Panc1 (cell line): ENCODE measurements around the gene AKAP6. TPM values are rescaled to one million over a fixed set of nuclear protein-coding genes. Genes with fewer than 3 reads are reported as not detected.

Experiments
- ATAC-seq: fragments of 200-7000 bp; cut with Tn5 transposase; 2 replicates; pipeline ENCODE4 v1.9.1; 2020; ENCODE audit warnings: mild to moderate bottlenecking, moderate library complexity
- BruUV-seq: library from RNA; stranded (reverse); fragments of 400-500 nt; replicated peaks from 2 replicates; lab custom pipeline; 2021; lab: Mats Ljungman, UMichigan
- CTCF ChIA-PET: fragments of 300-600 bp; sonication (Branson Sonifier 250); formaldehyde crosslinking; loops from one replicate; lab custom pipeline; 2022; ENCODE audit warnings: antibody characterized with exemption; lab: Charles Lee
- POLR2A ChIA-PET: fragments of 300-600 bp; sonication (Branson Sonifier 250); formaldehyde crosslinking; loops from one replicate; lab custom pipeline; 2022; ENCODE audit warnings: antibody characterized with exemption; lab: Charles Lee
- DNase-seq: peaks from one replicate; pipeline ENCODE4 v3.0.0-alpha.2; 2010; ENCODE audit warnings: low read depth, low spot score
- H3K27ac ChIP-seq: 2 replicates; pipeline ENCODE4 v1.5.1; 2011; ENCODE audit warnings: mild to moderate bottlenecking, low read length, inconsistent platforms
- H3K27me3 ChIP-seq: fragments of 200-500 bp; sonication (Bioruptor generic); 2 replicates; pipeline ENCODE4 v1.6.0; 2014; ENCODE audit warnings: low read length, inconsistent platforms; ENCODE audit not compliant: control insufficient read depth, insufficient read depth
- H3K36me3 ChIP-seq: fragments of 200-500 bp; sonication (Bioruptor generic); 2 replicates; pipeline ENCODE4 v1.5.1; 2014; ENCODE audit warnings: inconsistent platforms, mild to moderate bottlenecking, low read length, moderate library complexity; ENCODE audit not compliant: control insufficient read depth, insufficient read depth
- H3K4me1 ChIP-seq: 2 replicates; pipeline ENCODE4 v1.5.1; 2011; ENCODE audit warnings: inconsistent platforms, mild to moderate bottlenecking, low read length, moderate library complexity; ENCODE audit not compliant: control insufficient read depth, insufficient read depth
- H3K4me3 ChIP-seq, 2 experiments: 2 replicates each; pipeline ENCODE4 v1.5.1; 2011 to 2012; ENCODE audit warnings: low read depth in 2 of 2, low read length in 2 of 2, mild to moderate bottlenecking in 2 of 2, inconsistent platforms in 1 of 2, moderate library complexity in 1 of 2
- H3K9me3 ChIP-seq: fragments of 200-500 bp; sonication (Bioruptor generic); 2 replicates; pipeline ENCODE4 v1.5.1; 2014; ENCODE audit warnings: low read depth, mild to moderate bottlenecking, inconsistent platforms, low read length, moderate library complexity; ENCODE audit not compliant: control insufficient read depth, insufficient read depth
- POLR2AphosphoS5 ChIP-seq: IDR thresholded peaks from 2 replicates; pipeline ENCODE4 v1.6.1; 2012; ENCODE audit warnings: mild to moderate bottlenecking, low read depth, low read length, moderate library complexity
- SIN3A ChIP-seq: IDR thresholded peaks from 2 replicates; pipeline ENCODE4 v1.6.1; 2012; ENCODE audit warnings: low read depth, mild to moderate bottlenecking, low read length, moderate library complexity, borderline replicate concordance; ENCODE audit not compliant: insufficient read depth
- TCF7L2 ChIP-seq: IDR thresholded peaks from 2 replicates; pipeline ENCODE4 v1.6.1; 2011; ENCODE audit warnings: mild to moderate bottlenecking, low read depth, low read length, inconsistent platforms
- in situ Hi-C: cut with HindIII; loops from 2 replicates; pipeline ENCODE4 v1.10.0; 2016; ENCODE audit warnings: low sequenced_read_pairs, low pct_unique_long_range_greater_than_20kb
- intact Hi-C: fragments of 100-400 bp; cut with micrococcal nuclease; formaldehyde crosslinking; loops from one replicate; pipeline ENCODE4 v1.10.0; 2022; ENCODE audit not compliant: unreplicated experiment
- total RNA-seq: library from RNA; stranded (reverse); gene quantifications from one replicate; pipeline ENCODE4 v1.2.1, GENCODE V29; 2021; ENCODE audit not compliant: unreplicated experiment
- TF ChIP-seq, protein P1 (sequence below), 2 experiments: IDR thresholded peaks; 2 replicates each; pipeline ENCODE4 v1.6.1; 2011 to 2012; ENCODE audit warnings: low read depth in 2 of 2, control low read depth in 1 of 2, low read length in 1 of 2, mild to moderate bottlenecking in 1 of 2, moderate library complexity in 1 of 2; ENCODE audit not compliant: insufficient read depth in 1 of 2
- TF ChIP-seq, protein P2 (sequence below): fragments of 450-650 bp; IDR thresholded peaks from 2 replicates; pipeline ENCODE4 v1.5.1; 2017; ENCODE audit warnings: mild to moderate bottlenecking

AKAP6 gene
- total RNA-seq, 1 experiment from 2014 or later = 0.82 TPM

DNA sequence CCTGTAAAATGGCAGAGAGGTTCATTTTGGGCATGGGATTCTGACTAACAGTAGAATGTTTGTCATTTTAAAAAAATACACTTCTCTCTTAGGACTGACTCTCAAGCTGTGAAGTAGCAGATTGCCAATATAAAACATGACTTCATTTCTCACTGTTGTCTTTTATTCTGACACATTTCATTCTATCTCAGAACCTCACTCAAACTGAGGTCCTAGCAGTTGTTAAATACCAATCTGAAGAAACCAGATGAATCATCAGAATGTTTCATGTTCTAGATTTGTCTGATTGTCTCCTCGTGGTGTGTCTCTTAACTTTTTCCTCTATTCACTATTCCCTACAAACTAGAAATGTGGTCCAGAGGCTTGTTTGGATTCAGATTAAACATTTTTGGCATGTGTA, 333.1 kb downstream of the AKAP6 start:
- Histone ChIP-seq H3K4me1 (no peaks in the 10 kb centered on the region), H3K27ac (no peak overlapping the region), H3K9me3 (no peaks in the 10 kb centered on the region), H3K36me3 (no peaks in the 10 kb centered on the region), H3K27me3 (no peaks in the 10 kb centered on the region), H3K4me3 (no peak overlapping the region)
- in situ Hi-C loops (no loop called here), intact Hi-C loops (no loop called here)
- CTCF ChIA-PET = no interaction called here
- TF ChIP-seq TCF7L2 (no peak), POLR2AphosphoS5 (no peak), SIN3A (no peak)
- TF ChIP-seq, protein P1, sequence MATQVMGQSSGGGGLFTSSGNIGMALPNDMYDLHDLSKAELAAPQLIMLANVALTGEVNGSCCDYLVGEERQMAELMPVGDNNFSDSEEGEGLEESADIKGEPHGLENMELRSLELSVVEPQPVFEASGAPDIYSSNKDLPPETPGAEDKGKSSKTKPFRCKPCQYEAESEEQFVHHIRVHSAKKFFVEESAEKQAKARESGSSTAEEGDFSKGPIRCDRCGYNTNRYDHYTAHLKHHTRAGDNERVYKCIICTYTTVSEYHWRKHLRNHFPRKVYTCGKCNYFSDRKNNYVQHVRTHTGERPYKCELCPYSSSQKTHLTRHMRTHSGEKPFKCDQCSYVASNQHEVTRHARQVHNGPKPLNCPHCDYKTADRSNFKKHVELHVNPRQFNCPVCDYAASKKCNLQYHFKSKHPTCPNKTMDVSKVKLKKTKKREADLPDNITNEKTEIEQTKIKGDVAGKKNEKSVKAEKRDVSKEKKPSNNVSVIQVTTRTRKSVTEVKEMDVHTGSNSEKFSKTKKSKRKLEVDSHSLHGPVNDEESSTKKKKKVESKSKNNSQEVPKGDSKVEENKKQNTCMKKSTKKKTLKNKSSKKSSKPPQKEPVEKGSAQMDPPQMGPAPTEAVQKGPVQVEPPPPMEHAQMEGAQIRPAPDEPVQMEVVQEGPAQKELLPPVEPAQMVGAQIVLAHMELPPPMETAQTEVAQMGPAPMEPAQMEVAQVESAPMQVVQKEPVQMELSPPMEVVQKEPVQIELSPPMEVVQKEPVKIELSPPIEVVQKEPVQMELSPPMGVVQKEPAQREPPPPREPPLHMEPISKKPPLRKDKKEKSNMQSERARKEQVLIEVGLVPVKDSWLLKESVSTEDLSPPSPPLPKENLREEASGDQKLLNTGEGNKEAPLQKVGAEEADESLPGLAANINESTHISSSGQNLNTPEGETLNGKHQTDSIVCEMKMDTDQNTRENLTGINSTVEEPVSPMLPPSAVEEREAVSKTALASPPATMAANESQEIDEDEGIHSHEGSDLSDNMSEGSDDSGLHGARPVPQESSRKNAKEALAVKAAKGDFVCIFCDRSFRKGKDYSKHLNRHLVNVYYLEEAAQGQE (IDR thresholded peaks at IDR 0.05; ENCODE audit: insufficient read depth in 1 of 2, low read depth in 2 of 2, low read length in 1 of 2) = no peak
- TF ChIP-seq, protein P2, sequence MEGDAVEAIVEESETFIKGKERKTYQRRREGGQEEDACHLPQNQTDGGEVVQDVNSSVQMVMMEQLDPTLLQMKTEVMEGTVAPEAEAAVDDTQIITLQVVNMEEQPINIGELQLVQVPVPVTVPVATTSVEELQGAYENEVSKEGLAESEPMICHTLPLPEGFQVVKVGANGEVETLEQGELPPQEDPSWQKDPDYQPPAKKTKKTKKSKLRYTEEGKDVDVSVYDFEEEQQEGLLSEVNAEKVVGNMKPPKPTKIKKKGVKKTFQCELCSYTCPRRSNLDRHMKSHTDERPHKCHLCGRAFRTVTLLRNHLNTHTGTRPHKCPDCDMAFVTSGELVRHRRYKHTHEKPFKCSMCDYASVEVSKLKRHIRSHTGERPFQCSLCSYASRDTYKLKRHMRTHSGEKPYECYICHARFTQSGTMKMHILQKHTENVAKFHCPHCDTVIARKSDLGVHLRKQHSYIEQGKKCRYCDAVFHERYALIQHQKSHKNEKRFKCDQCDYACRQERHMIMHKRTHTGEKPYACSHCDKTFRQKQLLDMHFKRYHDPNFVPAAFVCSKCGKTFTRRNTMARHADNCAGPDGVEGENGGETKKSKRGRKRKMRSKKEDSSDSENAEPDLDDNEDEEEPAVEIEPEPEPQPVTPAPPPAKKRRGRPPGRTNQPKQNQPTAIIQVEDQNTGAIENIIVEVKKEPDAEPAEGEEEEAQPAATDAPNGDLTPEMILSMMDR = no peak
- POLR2A ChIA-PET = no interaction called here
- no peak for DNase-seq
- BruUV-seq = no TSS peak
- ATAC-seq = no peak

GRCh38 chr14:32666308-32666707, 337.2 kb downstream of the AKAP6 start:
- H3K9me3 ChIP-seq = no peaks in the 10 kb centered on the region
- ATAC-seq (no peak), DNase-seq (no peak)
- POLR2A ChIA-PET = no interaction called here
- CTCF ChIA-PET = interaction anchor here (0.6 kb wide), 1 partner anchor 776 kb away, joined by 4 read pairs; no protein-coding TSS in a partner anchor
- no peaks in the 10 kb centered on the region for H3K4me1 ChIP-seq
- H3K36me3 ChIP-seq = no peaks in the 10 kb centered on the region
- intact Hi-C loops (no loop called here), in situ Hi-C loops (no loop called here)
- no peak overlapping the region for H3K27ac ChIP-seq
- H3K4me3 ChIP-seq = no peak overlapping the region
- TF ChIP-seq SIN3A = no peak
- no peaks in the 10 kb centered on the region for H3K27me3 ChIP-seq
- no TSS peak for BruUV-seq

GRCh38 chr14:32667287-32667686, 338.2 kb downstream of the AKAP6 start:
- no TSS peak for BruUV-seq
- in situ Hi-C loops = no loop called here

More at GRCh38 chr14:32667287-32667686, 338.2 kb downstream of the AKAP6 start:
- CTCF ChIA-PET = no interaction called here
- TF ChIP-seq, protein P1 (IDR thresholded peaks at IDR 0.05; ENCODE audit: insufficient read depth in 1 of 2, low read depth in 2 of 2, low read length in 1 of 2) = no peak
- TF ChIP-seq TCF7L2 = no peak
- TF ChIP-seq POLR2AphosphoS5 = no peak
- TF ChIP-seq, protein P2 = no peak
- TF ChIP-seq SIN3A = no peak
- no peaks in the 10 kb centered on the region for H3K27me3 ChIP-seq
- no peaks in the 10 kb centered on the region for H3K4me1 ChIP-seq
- H3K36me3 ChIP-seq = no peaks in the 10 kb centered on the region
- DNase-seq = no peak
- ATAC-seq = no peak
- no peaks in the 10 kb centered on the region for H3K9me3 ChIP-seq
- intact Hi-C loops = no loop called here
- POLR2A ChIA-PET = no interaction called here
- no peak overlapping the region for H3K4me3 ChIP-seq
- H3K27ac ChIP-seq = no peak overlapping the region
